NCI-H2171 (cell line): ENCODE measurements around the gene FXN.
"Not testable (repeated sequence)": the region's sequence is repeated elsewhere in the genome, so short reads cannot be mapped to it uniquely, and the experiment has no call there.

Source experiments
- DNase-seq: peaks from one replicate; lab custom pipeline; 2025; lab: John Stamatoyannopoulos, UW

Gene FXN

GRCh38 chr9:69070201-69070600 is 34.6 kb downstream of the FXN start:
- no peak for DNase-seq

GRCh38 chr9:69071059-69071458 is 35.5 kb downstream of the FXN start:
- no peak for DNase-seq

- DNase-seq = no peak
Observed at GRCh38 chr9:69073103-69073502, 37.6 kb downstream of the FXN start.

GRCh38 chr9:69074801-69075200 is 39.2 kb downstream of the FXN start:
- DNase-seq = no peak

GRCh38 chr9:69076550-69076949 is 41.0 kb downstream of the FXN start:
- no peak for DNase-seq

- DNase-seq = no peak
Observed at GRCh38 chr9:69078069-69078468, 42.5 kb downstream of the FXN start.

- DNase-seq = no peak
Observed at GRCh38 chr9:69078581-69078980, 43.0 kb downstream of the FXN start.

GRCh38 chr9:69079186-69079585 is 43.6 kb downstream of the FXN start:
- DNase-seq = no peak

- DNase-seq = no peak
Observed at GRCh38 chr9:69081261-69081660, 45.7 kb downstream of the FXN start.

- no peak for DNase-seq
Observed at GRCh38 chr9:69083321-69083720, 47.8 kb downstream of the FXN start.

- DNase-seq = no peak
Observed at GRCh38 chr9:69085569-69086283, 50.2 kb downstream of the FXN start.

- DNase-seq = no peak
Observed at GRCh38 chr9:69086312-69086711, 50.8 kb downstream of the FXN start.

GRCh38 chr9:69086769-69087168 is 51.2 kb downstream of the FXN start:
- DNase-seq = no peak

- DNase-seq = no peak
Observed at GRCh38 chr9:69089082-69089481, 53.5 kb downstream of the FXN start.

- DNase-seq = no peak
Observed at GRCh38 chr9:69089491-69089890, 53.9 kb downstream of the FXN start.

- DNase-seq = no peak
Observed at GRCh38 chr9:69090140-69090750, 54.7 kb downstream of the FXN start.

GRCh38 chr9:69090946-69091345 is 55.4 kb downstream of the FXN start:
- DNase-seq = no peak

GRCh38 chr9:69093471-69094103 is 58.0 kb downstream of the FXN start:
- DNase-seq = no peak

GRCh38 chr9:69094361-69095135 is 59.0 kb downstream of the FXN start:
- DNase-seq = not testable (repeated sequence)

- DNase-seq = no peak
Observed at GRCh38 chr9:69097064-69097463, 61.5 kb downstream of the FXN start.

GRCh38 chr9:69097923-69098593 is 62.5 kb downstream of the FXN start:
- no peak for DNase-seq

- DNase-seq = not testable (repeated sequence)
Observed at GRCh38 chr9:69103348-69103996, 67.9 kb downstream of the FXN start.
